Hindlimb muscle (tissue), 1 donor: ENCODE results near the gene NLK. TPM values are rescaled to one million over a fixed set of nuclear protein-coding genes. Genes with fewer than 3 reads are reported as not detected.
"Not testable (repeated sequence)": the region's sequence is repeated elsewhere in the genome, so short reads cannot be mapped to it uniquely, and the experiment has no call there.

ENCODE experiments used
- DNase-seq: peaks from one replicate; pipeline ENCODE4 v3.0.0-alpha.2; 2013
- polyA plus RNA-seq: library from polyadenylated mRNA; unstranded; fragments of 120-200 nt; gene quantifications from one replicate; pipeline ENCODE4 v1.2.1, GENCODE V29; 2013; ENCODE audit not compliant: insufficient read length

NLK gene
- polyA plus RNA-seq: 6.7 TPM

DNA sequence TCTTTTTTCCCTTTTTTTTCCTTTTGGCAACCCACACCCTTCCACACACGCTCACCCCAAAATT lies at the start of gene NLK:
NLK (plus strand) TSS at position 21 of the 64 bp plus-strand sequence. CDS start 197 bp downstream, outside the sequence.
- no peak for DNase-seq

GRCh38 chr17:27993161-27993695 lies 49.2 kb upstream of the NLK start:
- no peak for DNase-seq

DNA sequence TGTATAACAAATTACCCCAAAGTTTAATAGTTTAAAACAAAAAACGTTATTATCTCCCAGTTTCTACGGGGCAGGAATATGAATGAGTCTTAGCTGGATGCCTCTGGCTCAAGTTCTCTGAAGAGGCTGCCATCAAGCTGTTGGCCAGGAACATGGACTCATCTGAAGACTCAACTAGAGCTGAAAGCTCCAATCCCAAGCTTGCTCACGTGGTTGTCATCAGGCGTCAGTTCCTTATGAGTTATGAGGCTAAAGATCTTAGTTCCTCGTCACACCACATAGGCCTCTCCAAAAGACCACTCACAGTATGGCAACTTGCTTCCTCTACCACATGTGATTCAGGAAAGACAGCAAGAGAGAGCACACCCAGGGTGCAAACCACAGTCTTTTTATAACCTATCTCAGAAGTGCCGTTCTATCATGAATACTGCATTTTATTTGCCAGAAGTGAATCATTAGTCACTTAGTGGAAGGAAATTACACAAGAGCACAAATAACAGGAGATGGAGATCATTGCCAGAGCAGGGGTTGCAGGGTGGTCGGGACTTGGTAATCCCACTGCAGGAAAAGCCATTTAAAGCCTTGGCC lies 48.7 kb upstream of the NLK start:
- no peak for DNase-seq

DNA sequence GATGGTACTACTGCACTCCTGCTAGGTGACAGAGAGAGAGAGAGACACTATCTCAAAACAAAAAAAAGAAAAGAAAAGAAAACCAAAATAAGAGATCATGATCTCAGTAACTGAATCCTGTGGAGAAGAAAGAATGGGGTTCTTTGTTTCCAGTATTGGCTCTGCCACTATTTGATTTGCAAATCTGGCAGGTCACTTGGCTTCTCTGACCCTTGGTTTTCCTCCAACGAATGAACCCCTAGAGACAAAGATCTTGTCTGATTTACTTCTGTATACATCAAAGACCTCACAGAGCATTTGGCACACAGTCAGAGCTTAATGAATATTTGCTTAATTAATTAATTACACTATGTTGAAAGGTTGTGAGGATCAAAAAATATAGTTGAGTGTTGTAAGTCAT lies 47.9 kb upstream of the NLK start:
- DNase-seq: no peak

GRCh38 chr17:27995554-27995953 lies 46.9 kb upstream of the NLK start:
- DNase-seq: no peak

DNA sequence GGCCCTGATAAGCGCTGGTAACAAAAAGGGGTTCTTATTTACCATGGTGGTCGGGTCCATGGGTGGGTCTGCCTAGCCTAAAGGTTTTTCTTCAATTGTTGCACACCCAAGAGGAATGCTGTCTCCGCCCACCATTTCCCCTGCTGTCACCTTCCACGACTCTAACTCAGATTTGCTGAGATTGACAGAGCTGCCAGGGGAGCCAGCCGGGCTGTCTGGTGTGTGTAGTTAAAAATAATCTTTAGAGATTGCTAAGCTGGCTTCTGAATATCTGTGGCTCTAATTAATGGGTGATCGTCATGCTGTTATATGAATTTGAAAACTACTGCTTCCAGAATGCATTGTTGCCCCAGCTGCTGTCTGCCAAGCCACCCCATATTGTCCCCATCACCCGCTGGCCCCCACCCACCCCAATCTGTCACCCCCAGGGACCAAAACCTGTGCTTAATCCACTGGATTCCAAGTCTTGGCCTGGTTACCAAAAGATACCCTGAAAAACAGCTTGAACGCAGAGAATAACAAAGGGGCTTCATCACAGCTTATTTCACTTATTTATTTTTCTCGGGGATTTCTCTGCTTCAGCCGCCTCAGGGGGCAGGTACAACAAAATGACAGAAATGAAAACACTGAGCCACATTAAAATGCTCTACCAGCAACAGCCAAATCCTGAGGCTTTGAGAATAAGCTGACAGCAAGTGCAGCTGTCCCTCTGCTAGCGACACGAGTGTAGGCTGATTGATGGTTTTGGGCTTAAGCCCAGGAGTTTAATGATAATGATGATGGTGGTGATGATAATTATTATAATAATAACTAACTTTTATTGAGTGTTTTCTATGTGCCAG lies 46.1 kb upstream of the NLK start:
- no peak for DNase-seq

GRCh38 chr17:27997044-27997401 lies 45.5 kb upstream of the NLK start:
- no peak for DNase-seq

DNA sequence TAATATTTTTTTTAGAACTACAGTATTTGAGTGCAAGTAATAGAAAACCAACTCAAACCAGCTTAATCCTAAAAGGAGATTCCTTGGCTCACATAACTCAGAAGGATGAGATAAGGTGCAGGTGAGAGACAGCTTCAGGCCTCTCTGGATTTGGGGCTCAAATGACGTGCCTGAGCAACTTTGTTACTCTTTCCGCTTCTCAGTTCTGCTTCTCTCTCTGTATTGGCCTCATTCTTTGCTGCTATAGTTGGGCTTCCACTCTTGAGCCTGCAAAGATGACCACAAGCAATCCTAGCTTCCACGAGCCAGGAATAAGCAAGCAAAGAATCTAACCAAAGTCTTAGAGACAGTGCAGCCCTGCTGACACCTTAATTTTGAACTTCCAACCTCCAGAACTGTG lies 45.0 kb upstream of the NLK start:
- DNase-seq: no peak

GRCh38 chr17:28001149-28001548 lies 41.3 kb upstream of the NLK start:
- DNase-seq: no peak

GRCh38 chr17:28004344-28004743 lies 38.1 kb upstream of the NLK start:
- no peak for DNase-seq

- DNase-seq: not testable (repeated sequence)
These were observed 34.6 kb upstream of the NLK start for GRCh38 chr17:28007925-28008324.

DNA sequence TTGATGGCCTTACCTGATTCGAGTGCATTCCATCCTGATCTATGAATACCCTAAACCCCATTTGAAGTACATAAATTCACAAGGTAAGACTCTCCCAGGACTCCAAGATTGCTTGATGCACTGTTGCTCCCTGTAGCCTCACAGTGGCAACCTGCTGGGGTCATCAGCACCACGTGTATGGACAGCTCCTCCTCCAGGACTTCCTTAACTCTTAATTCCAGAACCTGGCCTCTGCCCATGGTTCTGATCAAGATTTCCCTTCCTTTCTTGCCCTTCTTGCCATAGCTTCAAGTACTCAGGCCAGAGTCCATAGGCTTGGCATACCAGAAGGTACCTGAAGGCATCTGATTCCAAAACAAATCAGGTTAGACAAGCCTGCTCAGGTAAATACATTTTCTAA lies 34.0 kb upstream of the NLK start:
- DNase-seq: peak; percentile 32

GRCh38 chr17:28010406-28010805 lies 32.1 kb upstream of the NLK start:
- DNase-seq: no peak

DNA sequence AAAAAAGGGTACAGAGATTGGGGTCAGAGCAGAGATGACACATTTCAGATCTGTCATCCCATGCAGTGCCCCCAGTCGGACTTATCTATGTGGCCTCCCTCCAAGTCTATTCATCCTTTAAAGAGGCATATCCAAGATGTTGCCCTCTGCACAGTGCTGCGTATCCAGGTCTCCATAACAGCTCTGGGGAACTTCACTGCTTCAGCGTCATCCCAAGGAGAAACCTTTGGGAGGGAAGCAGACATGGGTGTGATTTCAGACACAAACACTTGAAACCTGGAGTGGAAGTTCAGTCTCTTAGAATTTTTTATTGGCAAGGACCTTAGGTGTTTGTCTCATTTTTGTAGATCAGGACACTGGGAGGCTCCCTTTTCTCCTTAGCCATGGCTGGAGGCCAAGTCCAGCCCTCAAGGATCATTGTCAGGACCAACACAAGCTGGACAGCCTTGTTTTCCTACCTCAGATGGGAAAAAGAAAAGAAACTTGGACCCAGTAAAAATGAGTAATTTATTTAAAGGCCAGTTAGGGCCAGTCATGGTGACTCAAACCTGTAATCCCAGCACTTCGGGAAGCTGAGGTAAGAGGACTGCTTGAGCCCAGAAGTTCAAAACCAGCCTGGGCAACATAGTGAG lies 23.9 kb upstream of the NLK start:
- DNase-seq: no peak

DNA sequence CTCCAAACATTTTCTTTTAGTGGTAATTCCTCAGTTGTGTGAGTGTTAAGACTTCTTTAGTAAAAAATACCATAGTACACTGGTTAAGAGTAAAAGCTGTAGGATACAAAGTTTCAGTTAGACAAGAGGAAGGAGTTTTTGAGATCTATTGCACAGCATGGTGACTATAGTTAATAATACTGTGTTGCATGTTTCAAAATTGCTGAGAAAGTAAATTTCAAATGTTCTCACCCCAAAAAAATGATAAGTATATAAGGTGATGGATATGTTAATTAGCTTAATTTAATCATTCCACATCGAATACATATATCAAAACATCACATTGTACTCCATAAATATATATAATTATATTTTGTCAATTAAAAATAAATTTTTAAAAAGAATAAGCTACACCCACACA lies 22.0 kb upstream of the NLK start:
- no peak for DNase-seq

DNA sequence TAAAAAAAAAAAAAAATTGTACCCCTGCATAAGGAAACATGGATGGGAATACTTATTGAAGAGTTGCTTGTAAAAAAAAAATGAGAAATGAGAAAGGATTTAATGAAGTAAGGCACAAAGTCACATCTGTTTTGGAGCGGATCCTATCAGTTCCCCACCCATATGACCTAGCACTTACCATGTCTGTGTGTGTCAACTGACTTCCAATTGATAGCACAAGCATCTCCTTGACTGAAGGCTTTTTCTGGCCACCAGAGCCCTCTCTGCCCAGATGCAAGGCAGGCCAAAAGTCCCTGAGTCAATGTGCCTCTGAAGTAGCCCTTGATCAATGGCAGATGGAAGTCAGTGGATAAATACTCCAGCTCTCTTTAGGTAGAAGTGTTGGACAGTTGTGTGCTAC lies 13.4 kb upstream of the NLK start:
- no peak for DNase-seq

- no peak for DNase-seq
These were observed 12.1 kb upstream of the NLK start for GRCh38 chr17:28030386-28030785.

DNA sequence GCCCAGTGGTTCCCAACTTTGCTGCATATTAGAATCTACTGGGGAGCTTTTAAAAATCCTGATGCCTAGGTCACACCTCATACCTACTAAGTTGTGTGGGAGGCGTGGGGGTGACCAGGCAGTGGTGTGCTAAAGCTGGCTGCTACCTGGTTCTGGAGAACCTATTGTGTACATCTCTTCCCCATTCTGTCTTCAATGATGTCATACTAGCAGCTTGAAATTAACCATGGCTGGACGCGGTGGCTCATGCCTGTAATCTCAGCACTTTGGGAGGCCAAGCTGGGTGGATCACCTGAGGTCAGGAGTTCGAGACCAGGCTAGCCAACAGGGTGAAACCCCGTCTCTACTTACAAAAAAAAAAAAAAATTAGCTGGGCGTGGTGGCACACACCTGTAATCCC lies 11.3 kb upstream of the NLK start:
- DNase-seq: no peak

GRCh38 chr17:28033972-28034714 lies 8.3 kb upstream of the NLK start:
- no peak for DNase-seq

GRCh38 chr17:28035452-28035851 lies 7.0 kb upstream of the NLK start:
- DNase-seq: not testable (repeated sequence)

- DNase-seq: not testable (repeated sequence)
These were observed 6.6 kb upstream of the NLK start for GRCh38 chr17:28035884-28036283.

GRCh38 chr17:28038802-28039201 lies 3.7 kb upstream of the NLK start:
- DNase-seq: no peak

DNA sequence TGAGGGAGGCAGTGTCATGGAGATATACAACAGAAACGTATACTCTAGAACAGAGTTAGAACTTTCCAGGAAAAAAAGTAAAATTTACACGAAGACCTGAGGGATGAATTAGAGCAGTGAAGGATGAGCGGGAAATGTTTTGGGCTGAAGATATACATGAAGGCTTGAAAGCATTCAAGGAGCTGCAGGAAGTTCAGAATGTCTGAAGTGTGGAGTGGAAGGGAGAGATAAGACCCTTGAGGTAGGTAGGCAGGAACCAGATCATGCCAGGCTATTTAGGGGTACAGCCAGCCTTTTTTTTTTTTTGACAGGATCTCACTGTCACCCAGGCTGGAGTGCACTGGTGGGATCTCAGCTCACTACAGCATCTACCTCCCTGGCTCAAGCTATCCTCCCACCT lies 3.2 kb upstream of the NLK start:
- DNase-seq: no peak

DNA sequence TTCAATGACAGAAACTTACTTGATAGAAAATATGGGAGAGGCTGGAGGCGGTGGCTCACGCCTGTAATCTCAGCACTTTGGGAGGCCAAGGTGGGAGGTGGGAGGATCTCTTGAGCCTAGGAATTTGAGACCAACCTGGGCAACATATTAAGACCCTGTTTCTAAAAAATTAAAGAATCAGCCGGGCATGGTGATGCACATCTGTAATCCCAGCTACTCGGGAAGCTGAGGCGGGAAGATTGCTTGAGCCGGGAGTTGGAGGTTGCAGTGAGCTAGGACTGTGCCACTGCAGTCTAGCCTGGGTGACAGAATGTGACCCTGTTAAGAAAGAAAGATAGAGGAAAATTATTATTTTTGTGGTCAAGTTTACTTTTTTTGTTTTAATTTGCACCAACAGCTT lies 2.1 kb upstream of the NLK start:
- no peak for DNase-seq
